ENCODE results near the gene ADNP. TPM values are rescaled to one million over a fixed set of nuclear protein-coding genes. Genes with fewer than 3 reads are reported as not detected.

ADNP gene
- total and polyA plus RNA-seq, 2 of the 13 experiments (the other 11 are each of a cell fraction or from before 2014, with no cell fraction given) = 21.0 to 21.5 TPM

DNA sequence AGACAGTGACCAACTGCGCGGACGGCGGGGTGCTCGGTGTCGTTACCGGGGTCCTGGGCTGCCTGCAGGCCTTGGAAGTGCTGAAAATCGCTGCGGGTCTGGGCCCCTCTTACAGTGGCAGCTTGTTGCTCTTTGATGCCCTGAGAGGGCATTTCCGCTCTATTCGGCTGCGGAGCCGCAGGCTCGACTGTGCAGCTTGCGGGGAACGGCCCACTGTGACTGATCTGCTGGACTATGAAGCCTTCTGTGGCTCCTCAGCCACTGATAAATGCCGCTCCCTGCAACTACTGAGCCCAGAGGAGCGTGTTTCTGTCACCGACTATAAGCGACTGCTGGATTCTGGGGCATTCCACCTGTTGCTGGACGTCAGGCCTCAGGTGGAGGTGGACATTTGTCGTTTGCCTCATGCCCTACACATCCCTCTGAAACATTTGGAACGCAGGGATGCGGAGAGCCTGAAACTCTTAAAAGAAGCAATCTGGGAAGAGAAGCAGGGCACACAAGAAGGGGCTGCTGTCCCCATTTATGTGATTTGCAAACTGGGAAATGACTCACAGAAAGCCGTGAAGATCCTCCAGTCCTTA is 28.4 kb upstream of the ADNP start (continued):
- TF ChIP-seq, protein P1, sequence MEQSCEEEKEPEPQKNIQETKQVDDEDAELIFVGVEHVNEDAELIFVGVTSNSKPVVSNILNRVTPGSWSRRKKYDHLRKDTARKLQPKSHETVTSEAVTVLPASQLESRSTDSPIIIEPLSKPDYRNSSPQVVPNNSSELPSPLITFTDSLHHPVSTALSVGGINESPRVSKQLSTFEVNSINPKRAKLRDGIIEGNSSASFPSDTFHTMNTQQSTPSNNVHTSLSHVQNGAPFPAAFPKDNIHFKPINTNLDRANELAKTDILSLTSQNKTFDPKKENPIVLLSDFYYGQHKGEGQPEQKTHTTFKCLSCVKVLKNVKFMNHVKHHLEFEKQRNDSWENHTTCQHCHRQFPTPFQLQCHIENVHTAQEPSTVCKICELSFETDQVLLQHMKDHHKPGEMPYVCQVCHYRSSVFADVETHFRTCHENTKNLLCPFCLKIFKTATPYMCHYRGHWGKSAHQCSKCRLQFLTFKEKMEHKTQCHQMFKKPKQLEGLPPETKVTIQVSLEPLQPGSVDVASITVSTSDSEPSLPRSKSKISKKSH (CRISPR knock-in tag; IDR thresholded peaks at IDR 0.05; ENCODE audit: borderline replicate concordance) = 0 out of 2 replicates have a peak, but pooled peaks have one; percentile 27
- TF ChIP-seq ZC3H4 (CRISPR knock-in tag; IDR thresholded peaks at IDR 0.05; ENCODE audit: borderline replicate concordance) = 0 out of 2 replicates have a peak, but pooled peaks have one; percentile 5
- TF ChIP-seq REXO4 (CRISPR knock-in tag; IDR thresholded peaks at IDR 0.05; ENCODE audit: borderline replicate concordance) = peak; percentile 29; the same call in 1 of the 2 replicates
- 0 out of 2 replicates have a peak, but pooled peaks have one; percentile 14 for TF ChIP-seq ZNF678 (CRISPR knock-in tag; IDR thresholded peaks at IDR 0.05)
- no peak for TF ChIP-seq MBD4 (IDR thresholded peaks at IDR 0.05; ENCODE audit: borderline replicate concordance, low read length)

DNA sequence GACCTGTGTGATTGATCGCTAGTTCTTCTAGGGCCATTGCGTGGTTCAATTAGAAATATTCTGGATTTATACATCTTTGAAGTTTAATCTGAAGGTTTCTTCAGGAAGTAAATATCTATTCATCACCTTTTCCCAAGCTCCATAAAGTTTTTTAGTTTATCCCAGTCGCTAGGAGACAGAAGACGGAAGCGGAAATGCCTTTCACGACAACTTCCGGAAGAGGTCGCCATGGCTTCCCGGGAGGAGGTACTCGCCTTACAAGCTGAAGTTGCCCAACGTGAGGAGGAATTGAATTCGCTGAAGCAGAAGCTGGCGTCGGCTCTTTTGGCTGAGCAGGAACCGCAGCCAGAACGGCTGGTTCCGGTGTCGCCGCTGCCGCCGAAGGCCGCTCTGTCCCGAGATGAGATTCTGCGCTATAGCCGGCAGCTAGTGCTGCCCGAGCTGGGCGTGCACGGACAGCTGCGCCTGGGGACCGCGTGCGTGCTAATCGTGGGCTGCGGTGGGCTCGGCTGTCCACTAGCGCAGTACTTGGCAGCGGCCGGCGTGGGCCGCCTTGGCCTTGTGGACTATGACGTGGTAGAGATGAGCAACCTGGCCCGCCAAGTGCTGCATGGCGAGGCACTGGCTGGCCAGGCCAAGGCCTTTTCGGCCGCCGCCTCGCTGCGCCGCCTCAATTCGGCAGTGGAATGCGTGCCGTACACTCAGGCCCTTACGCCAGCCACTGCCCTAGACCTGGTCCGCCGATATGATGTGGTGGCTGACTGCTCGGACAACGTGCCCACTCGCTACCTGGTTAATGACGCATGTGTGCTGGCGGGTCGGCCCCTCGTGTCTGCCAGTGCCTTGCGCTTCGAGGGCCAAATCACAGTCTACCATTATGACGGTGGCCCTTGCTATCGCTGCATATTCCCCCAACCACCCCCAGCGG is 27.6 kb upstream of the ADNP start, which contains the start of gene MOCS3:
Gene MOCS3, plus strand, starts transcription at position 204 of the 928 bp plus-strand sequence. Its CDS starts 25 bp downstream, at position 229.
- Histone ChIP-seq H3K27ac (ENCODE audit: extremely low read length, insufficient read depth, low read length) (peak within 1 kb of the TSS; percentile 86), H4K20me1 (ENCODE audit: insufficient read depth, low read length) (peaks cover 42% of the 10 kb centered on the region), H3K4me2 (ENCODE audit: low read depth, low read length) (peak within 1 kb of the TSS; percentile 94), H3K27me3 (ENCODE audit: control insufficient read depth in 1 of 2, insufficient read depth in 2 of 2, low read length in 2 of 2) (no peaks in the 10 kb centered on the region; a peak in 1 of 5 replicates), H3K4me1 (ENCODE audit: insufficient read depth, low read length) (peaks cover 44% of the 10 kb centered on the region), H3K79me2 (ENCODE audit: insufficient read depth, low read length) (peaks cover 69% of the 10 kb centered on the region), H3K9ac (ENCODE audit: insufficient read depth, low read depth, low read length) (peak within 1 kb of the TSS; percentile 94), H3K4me3 (replicated peaks in 1 of 3; ENCODE audit: insufficient read depth in 1 of 3, low read depth in 2 of 3, low read length in 3 of 3) (peak within 1 kb of the TSS; percentile 85 to 97 (median 97)), H3K9me3 (ENCODE audit: low read length) (no peaks in the 10 kb centered on the region), H3K36me3 (replicated peaks in 1 of 2; ENCODE audit: control insufficient read depth in 1 of 2, insufficient read depth in 2 of 2, low read length in 2 of 2) (peaks cover 0 to 16% of the 10 kb centered on the region in 2 experiments; a peak in 4 of 5 replicates), H2AFZ (ENCODE audit: low read length) (peak within 1 kb of the TSS; percentile 90)
- intact Hi-C loops (cut with micrococcal nuclease; ENCODE audit: unreplicated experiment) (loop anchor here (1.0 to 2.0 kb wide), 2 partner anchors 26 to 141 kb away; no protein-coding TSS in a partner anchor), in situ Hi-C loops (cut with HindIII; ENCODE audit: extremely low pct_ligation_motif_present, low pct_unique_long_range_greater_than_20kb) (no loop called here)
- 8% methylated on average over 58 of the region's 67 CpGs for WGBS (ENCODE audit: low lambda C conversion rate)
- ChIA-PET CTCF (ENCODE audit: low intra/inter-chr PET ratio, low total read pairs) (interaction anchor here (1.9 to 2.3 kb wide), 2 partner anchors 30 to 140 kb away, joined by 7 to 9 read pairs; no protein-coding TSS in a partner anchor), POLR2A (interaction anchor here (0.6 to 3.8 kb wide), 24 partner anchors 9 to 843 kb away, joined by 3 to 87 read pairs (median 3); partner anchors contain the start of genes ADNP and BCAS4)
- ATAC-seq = peak; percentile 84
- peak; percentile 97 for DNase-seq (ENCODE audit: low spot score)
- TSS peak; percentile 83 for BruUV-seq (replicated peaks)
- peak; percentile 50 for FAIRE-seq
- TF ChIP-seq MTA1 (CRISPR knock-in tag; IDR thresholded peaks at IDR 0.05; ENCODE audit: borderline replicate concordance) = peak; percentile 60; the same call in 1 of the 2 replicates
- no peak; the same call in 1 of the 2 replicates for TF ChIP-seq ZNF143 (CRISPR knock-in tag; IDR thresholded peaks at IDR 0.05)
- 0 out of 2 replicates have a peak, but pooled peaks have one; percentile 19 for TF ChIP-seq PHF21A (CRISPR knock-in tag; IDR thresholded peaks at IDR 0.05)
- peak; percentile 13; the same call in 1 of the 2 replicates for TF ChIP-seq JUN (CRISPR knock-in tag; IDR thresholded peaks at IDR 0.05)
- TF ChIP-seq NFE2L1 (CRISPR knock-in tag; IDR thresholded peaks at IDR 0.05; ENCODE audit: borderline replicate concordance) = peak; percentile 70; the same call in 1 of the 2 replicates
- TF ChIP-seq SALL1 (CRISPR knock-in tag; IDR thresholded peaks at IDR 0.05) = no peak; the same call in 1 of the 2 replicates
- TF ChIP-seq, protein P2, sequence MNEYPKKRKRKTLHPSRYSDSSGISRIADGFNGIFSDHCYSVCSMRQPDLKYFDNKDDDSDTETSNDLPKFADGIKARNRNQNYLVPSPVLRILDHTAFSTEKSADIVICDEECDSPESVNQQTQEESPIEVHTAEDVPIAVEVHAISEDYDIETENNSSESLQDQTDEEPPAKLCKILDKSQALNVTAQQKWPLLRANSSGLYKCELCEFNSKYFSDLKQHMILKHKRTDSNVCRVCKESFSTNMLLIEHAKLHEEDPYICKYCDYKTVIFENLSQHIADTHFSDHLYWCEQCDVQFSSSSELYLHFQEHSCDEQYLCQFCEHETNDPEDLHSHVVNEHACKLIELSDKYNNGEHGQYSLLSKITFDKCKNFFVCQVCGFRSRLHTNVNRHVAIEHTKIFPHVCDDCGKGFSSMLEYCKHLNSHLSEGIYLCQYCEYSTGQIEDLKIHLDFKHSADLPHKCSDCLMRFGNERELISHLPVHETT (CRISPR knock-in tag; conservative IDR thresholded peaks at IDR 0.05) = peak; percentile 25; the same call in 1 of the 2 replicates
- TF ChIP-seq NR2F2 (IDR thresholded peaks at IDR 0.05; ENCODE audit: borderline replicate concordance, low read depth) = peak; percentile 44; the same call in 1 of the 2 replicates
- no peak for TF ChIP-seq NAIF1 (CRISPR knock-in tag; IDR thresholded peaks at IDR 0.05; ENCODE audit: borderline replicate concordance)

Data from HepG2 (cell line).